Measurements from ENCODE around the gene ATG101.

The ATG101 gene, protein sequence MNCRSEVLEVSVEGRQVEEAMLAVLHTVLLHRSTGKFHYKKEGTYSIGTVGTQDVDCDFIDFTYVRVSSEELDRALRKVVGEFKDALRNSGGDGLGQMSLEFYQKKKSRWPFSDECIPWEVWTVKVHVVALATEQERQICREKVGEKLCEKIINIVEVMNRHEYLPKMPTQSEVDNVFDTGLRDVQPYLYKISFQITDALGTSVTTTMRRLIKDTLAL
- 22.4 to 35.3 reads per million in 2 donors for total RNA-seq

GRCh38 chr12:52069327-52070184, at the start of gene ATG101:
Gene ATG101, plus strand, starts transcription at chr12:52069978. Its CDS starts 3,673 bp downstream, at chr12:52073651.
- peak; percentile 71 for DNase-seq

DNA sequence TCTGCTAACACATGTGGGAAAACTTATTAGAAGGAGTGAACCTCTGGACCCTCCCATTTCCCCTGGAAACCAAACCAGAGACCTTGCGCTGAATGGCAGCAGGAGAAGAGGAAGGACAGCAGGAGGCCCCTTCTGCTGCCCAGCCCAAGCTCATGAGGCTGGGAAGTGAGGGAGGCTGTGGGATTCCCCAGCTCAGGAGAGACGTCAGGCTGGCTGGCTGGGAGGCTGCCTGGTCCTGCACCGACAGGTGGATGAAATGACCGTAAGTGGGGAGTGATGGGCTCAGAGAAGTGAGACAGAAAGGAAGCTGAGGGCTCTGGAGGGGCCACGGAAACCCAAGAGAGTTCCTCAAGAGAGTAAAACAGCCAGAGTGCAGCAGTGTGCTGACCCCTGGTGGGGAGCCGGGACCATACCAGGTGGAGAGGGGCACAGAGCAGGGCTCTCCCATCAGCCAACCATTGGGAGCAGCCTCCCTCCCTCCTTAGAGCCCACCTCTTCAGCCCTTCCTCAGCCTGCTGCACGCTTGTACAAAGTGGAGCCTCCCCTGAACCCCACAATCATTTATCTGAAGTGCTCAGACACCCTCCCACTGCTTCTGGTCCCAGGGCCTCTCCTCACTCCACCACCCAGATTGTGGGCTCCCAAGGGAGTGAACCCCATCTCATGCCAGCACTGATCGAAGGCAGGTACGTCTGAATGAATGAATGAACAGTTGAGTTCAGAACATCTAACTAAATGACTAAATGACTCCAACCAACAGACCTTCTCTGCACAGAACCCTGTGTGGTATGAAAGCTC, 49.0 kb upstream of the ATG101 start:
- peak; percentile 47 for DNase-seq

DNA sequence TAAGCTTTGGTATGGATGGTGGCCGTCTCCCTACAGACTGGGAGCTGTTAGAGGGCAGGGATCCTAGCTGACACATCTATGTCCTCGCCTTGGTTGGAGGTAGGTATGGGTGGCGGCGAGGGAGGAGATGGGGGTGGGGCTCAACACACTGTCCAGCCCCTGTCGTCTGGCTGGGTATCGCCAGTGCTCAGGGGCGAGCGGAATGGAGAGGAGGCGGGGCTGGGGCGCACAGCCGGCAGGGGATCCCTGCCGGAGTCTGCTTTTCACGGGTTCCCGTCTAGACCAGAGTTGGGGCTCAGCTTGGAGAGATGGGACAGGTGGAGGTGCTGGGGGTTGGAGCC, 47.0 kb upstream of the ATG101 start:
- DNase-seq, result no peak

DNA sequence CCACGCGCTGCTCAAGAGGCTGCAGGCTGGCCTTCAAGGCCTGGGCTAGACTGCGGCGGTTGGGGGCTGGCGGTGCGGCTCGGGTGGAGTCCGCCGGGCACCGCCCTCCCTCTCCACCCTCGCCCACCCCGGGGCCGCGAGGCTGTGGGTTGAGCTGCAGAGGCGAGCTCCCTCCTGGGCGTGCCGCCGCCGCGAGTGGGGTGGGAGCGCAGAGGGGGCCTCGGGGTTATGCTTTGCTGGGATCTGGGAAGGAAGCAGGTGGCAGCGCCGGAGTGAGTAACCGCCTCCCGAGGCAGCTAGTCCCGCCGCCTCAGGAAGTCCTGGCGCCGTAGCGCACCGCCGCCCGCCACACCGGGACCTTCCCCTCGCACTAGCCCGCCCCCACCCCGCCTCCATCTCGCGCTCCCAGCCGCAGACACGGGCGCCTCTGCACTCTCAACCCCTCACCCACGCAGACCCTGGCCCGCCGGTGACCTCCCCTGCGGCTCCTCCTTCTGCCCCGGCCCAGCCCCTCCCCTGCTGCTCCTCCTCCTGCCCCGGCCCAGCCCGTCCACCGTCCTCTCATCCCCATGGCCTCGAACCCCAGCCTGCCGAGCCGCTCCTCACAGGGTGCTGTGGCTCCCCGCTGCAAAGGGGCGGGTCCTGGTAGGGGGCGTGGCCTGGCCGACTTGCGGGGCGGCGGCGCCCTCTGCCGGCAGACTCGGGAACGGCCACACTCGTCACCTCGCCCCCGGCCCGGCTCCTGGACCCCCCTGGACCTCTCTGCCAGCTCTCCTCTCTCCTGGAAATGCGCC, 46.4 kb upstream of the ATG101 start:
- DNase-seq, result peak; percentile 92

DNA sequence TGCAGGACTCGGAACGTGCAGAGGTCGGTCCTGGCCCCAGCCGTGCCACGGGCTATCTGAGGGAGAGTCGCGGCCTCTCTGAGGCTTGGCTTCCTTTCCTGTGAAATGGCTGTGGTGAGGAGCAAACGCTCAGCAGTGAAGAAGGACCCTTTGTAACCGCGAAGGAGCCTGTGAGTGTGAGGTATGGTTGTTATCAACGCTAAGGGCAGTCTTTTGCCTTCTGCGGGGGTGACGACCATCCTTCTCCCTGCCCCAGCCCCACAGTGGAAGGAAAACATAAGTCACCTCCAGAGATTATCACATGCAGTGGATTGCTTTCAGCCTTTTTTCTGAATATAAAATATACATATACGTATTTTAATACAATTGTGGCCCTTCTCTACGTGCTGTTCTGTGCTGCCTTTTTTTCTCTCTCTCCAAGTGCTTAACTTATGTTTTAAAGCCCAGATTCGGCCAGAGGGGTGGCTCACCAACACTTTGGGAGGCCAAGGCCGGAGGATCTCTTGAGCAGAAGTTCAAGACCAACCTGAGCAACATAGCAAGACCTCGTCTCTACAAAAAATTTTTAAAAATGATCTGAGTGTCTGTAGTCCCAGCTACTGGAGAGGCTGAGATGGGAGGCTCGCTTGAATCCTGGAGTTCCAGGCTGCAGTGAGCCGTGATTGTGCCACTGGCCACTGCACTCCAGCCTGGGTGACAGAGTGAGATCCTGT, 45.6 kb upstream of the ATG101 start:
- no peak for DNase-seq

DNA sequence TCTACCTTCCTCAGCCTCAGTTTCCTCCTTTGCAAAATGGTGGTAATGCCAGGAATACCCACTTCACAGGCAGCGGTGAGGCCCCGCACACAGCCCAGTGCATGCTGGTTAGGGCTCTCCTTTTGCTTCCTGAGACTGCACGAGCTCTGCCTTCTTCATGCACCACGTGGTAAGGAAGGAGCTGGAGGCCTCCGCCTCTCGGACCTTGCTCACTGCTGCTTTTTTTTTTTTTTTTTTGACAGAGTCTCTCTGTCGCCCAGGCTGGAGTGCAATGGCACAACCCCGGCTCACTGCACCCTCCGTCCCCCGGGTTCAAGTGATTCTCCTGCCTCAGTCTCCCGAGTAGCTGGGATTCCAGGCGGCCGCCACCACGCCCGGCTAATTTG, 44.9 kb upstream of the ATG101 start:
- DNase-seq, result no peak

DNA sequence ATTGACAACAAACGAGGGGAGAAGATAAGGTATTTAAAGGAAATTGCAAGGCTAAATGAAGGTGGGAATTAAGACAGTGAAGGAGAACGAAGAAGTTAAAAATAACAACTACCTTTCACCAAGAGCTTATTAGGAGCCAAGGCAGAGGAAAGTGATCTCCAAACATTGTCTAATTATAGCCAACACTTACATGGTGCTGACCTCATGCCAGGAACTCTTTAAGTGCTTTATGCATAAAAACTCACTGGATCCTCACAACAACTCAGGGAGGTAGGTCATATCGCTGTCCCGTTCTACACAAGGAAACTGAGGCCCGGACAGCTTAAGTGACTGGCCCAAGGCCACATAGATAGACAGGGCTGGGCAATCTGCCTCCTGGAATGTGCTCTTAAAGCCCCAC, 43.5 kb upstream of the ATG101 start:
- DNase-seq, result no peak

DNA sequence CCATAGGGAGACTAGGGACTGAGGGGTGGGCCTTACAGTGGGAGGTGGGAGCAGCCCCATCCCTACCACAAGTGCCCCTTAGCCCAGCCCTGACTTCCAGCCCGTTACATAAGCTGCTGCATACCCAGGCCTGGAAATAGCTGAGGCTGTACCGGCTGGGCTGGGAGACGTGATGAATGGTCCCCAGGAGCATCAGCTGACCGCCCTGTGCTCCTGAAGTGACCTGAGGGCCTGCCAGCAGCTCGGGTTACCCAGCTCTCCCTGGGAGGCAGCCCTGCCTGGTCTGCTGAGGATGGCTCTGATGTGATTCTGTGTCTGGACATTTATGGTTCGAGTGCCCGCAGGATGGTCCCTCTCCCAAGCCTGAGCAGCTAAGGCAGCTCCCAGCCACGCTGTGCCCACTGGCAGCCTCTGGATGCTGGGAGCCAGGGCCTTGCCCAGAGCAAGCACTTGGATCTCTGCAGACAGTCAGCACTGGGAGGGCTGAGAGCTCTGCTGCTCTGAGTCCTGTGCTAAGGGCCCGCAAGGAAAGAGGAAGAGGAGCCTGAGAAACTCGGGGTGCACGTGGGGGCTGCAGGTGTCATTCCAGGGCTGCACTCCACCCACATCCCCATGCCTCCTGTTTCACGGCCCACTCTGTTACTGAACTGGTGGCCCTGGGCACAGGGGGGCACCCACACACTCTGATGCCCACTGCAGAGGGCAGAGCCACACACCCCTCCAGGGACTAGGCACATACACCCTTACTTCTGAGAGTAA, 42.5 kb upstream of the ATG101 start:
- no peak for DNase-seq

GRCh38 chr12:52029685-52030084, 40.1 kb upstream of the ATG101 start:
- DNase-seq, result no peak

DNA sequence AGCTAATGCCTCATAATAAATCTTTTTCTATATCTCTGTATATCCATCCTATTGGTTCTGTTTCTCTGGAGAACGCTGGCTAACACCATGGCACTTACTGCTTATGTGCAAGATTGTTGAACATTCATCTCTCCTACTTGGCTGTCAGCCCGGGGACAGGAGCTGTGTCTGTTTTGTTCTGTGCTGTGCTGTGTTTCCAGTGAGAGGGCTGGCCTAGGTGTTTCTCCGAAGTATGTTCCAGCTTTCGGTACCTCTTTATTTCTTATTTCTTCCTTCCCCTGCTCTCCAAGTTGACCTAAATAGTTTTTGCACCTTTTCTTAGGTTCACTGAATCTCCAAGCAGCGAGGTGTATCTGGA, 37.4 kb upstream of the ATG101 start:
- DNase-seq, result no peak

DNA sequence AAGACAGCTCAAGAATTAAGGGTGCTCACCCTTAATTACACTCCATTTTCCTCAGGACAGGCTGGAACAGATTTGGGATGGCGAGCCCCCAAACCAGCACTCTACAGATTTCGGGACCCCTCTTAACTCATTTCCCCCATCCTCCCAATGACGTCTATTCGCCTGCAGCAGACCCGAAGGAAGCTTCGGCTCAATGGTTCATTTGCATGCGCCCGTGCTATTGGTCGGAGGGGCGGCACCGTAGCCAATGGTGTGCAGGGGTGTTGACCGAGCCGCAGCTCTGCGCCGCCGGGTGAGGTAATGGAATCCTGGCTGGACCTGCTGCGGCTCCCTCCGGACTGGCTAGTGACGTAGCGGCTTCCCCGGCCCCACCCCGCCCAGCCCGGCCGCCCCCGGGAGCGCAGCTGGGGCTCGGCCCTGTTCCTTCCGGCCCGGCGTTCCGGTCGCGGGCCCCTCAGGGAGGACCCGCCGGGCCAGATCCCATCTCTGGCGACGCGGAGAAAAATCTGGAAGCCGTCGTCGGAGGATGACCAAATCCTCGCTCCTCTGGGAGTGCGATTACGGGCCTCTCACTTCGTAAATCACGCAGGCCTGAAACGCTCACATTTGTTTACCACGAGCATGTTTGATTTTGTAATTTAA, 36.9 kb upstream of the ATG101 start:
- DNase-seq, result peak; percentile 87

DNA sequence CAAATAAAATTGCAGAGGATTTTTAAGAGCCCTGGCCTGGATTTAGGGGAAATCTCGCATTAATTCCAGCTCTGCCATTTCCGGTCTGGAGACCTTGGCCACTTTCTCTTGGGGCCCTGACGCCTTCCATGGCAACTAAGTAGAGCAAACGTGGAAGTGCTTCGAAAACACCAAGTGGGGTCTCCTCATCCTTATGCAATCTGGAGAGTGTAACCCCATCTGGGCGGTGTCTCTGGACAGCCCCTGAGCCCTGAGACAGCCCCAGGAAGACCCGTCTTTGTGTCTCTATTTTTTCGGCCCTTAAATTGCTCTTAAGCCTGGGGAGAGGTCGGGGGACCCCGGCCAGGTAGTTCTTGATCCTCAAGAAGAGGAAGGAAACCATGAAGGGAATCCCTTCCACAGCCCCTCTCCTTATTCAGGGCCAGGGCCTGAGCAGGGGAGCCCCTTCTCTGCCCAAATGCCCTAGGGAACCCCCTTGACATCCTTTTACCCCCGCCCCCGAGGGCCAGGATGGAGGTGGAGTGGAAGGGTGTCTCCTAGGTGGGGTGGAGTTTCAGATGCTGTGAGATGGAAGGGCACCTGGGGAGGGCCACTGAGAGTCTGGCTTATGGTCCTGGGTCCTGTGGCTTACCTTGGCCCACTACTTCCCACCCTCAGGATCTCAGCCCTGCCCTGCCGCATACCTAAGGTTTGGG, 36.2 kb upstream of the ATG101 start:
- no peak for DNase-seq

DNA sequence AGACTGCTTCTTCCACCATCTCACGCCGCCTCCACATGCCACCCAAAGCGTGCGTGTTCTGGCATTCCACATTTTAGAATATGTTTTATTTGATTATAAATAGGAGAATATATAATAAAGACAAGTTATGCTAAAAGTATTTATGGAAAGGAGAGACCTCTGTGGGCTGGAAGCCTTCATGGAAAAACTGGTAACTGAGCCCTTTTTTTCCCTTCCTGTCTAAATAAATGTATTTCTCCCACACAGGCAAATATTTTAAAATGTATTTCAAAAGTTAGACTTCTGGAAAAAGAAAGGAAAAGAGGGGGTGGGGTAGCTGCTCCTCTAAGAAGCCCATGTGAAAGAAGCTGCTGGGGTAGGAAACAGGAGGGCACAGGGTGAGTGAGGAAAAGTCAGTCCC, 34.6 kb upstream of the ATG101 start:
- no peak for DNase-seq

GRCh38 chr12:52035926-52036325, 33.9 kb upstream of the ATG101 start:
- DNase-seq, result no peak

GRCh38 chr12:52036587-52037171, 33.1 kb upstream of the ATG101 start:
- peak; percentile 86 for DNase-seq

- no peak for DNase-seq
Observed at GRCh38 chr12:52037248-52037861, 32.4 kb upstream of the ATG101 start.

- DNase-seq, result no peak
Observed at GRCh38 chr12:52038447-52038846, 31.3 kb upstream of the ATG101 start.

- no peak for DNase-seq
Observed at GRCh38 chr12:52041035-52041434, 28.7 kb upstream of the ATG101 start.

GRCh38 chr12:52041695-52042123, 28.1 kb upstream of the ATG101 start:
- no peak for DNase-seq

Data from T-helper 9 cell (primary cell).